IMR-90 (cell line): ENCODE measurements around the gene AXIN1. TPM values are rescaled to one million over a fixed set of nuclear protein-coding genes. Genes with fewer than 3 reads are reported as not detected.

Experiments
- ATAC-seq: fragments of 200-7000 bp; cut with Tn5 transposase; 2 replicates; pipeline ENCODE4 v1.9.1; 2020; ENCODE audit warnings: low read depth, mild to moderate bottlenecking, moderate library complexity
- BruUV-seq: library from RNA; stranded (reverse); fragments of 400-500 nt; replicated peaks from 2 replicates; lab custom pipeline; 2021; lab: Mats Ljungman, UMichigan
- CTCF ChIA-PET: fragments of 300-600 bp; formaldehyde crosslinking; extraction: SDS; loops from one replicate; lab custom pipeline; 2021; ENCODE audit warnings: antibody characterized with exemption; lab: Yijun Ruan, JAX
- POLR2A ChIA-PET: fragments of 300-600 bp; sonication (Branson Sonifier 250); formaldehyde crosslinking; loops from one replicate; lab custom pipeline; 2022; ENCODE audit warnings: antibody characterized with exemption; ENCODE audit not compliant: unreplicated experiment; lab: Charles Lee
- DNase-seq: peaks from one replicate; pipeline ENCODE4 v3.0.0; 2013
- H2AFZ ChIP-seq: replicated peaks from 2 replicates; pipeline ENCODE3; 2013; ENCODE audit warnings: low read length, mild to moderate bottlenecking; ENCODE audit not compliant: poor library complexity
- H2AK5ac ChIP-seq: 2 replicates; pipeline ENCODE4 v1.6.1; 2013; ENCODE audit warnings: low read depth, low read length, inconsistent platforms
- H2AK9ac ChIP-seq: replicated peaks from 2 replicates; pipeline ENCODE3; 2013; ENCODE audit warnings: mild to moderate bottlenecking, low read depth, low read length, moderate library complexity; ENCODE audit not compliant: poor library complexity
- H2BK120ac ChIP-seq: 2 replicates; pipeline ENCODE4 v1.6.1; 2013; ENCODE audit warnings: low read depth, low read length, inconsistent platforms
- H2BK15ac ChIP-seq: 3 replicates; pipeline ENCODE4 v1.6.1; 2013; ENCODE audit warnings: low read depth, low read length, inconsistent platforms
- H2BK20ac ChIP-seq: 2 replicates; pipeline ENCODE4 v1.6.1; 2013; ENCODE audit warnings: low read depth, mild to moderate bottlenecking, inconsistent platforms, low read length, moderate library complexity
- H2BK5ac ChIP-seq: 2 replicates; pipeline ENCODE4 v1.6.1; 2013; ENCODE audit warnings: mild to moderate bottlenecking, low read depth, low read length, inconsistent platforms; ENCODE audit not compliant: poor library complexity, severe bottlenecking
- H3K14ac ChIP-seq: replicated peaks from 2 replicates; pipeline ENCODE4 v1.6.1; 2013; ENCODE audit warnings: low read depth, low read length, inconsistent platforms
- H3K18ac ChIP-seq: 2 replicates; pipeline ENCODE4 v1.6.1; 2013; ENCODE audit warnings: low read depth, low read length, control low read depth
- H3K23ac ChIP-seq: 2 replicates; pipeline ENCODE4 v1.6.1; 2013; ENCODE audit warnings: low read depth, low read length, inconsistent platforms
- H3K27ac ChIP-seq: 2 replicates; pipeline ENCODE4 v1.5.1; 2013; ENCODE audit warnings: mild to moderate bottlenecking, control low read depth, low read length; ENCODE audit not compliant: insufficient read depth
- H3K27me3 ChIP-seq: 2 replicates; pipeline ENCODE4 v1.6.1; 2013; ENCODE audit warnings: low read length; ENCODE audit not compliant: control insufficient read depth, insufficient read depth
- H3K36me3 ChIP-seq: 2 replicates; pipeline ENCODE4 v1.6.1; 2013; ENCODE audit warnings: low read length, mixed read lengths; ENCODE audit not compliant: control insufficient read depth, insufficient read depth
- H3K4ac ChIP-seq: 2 replicates; pipeline ENCODE4 v1.6.1; 2013; ENCODE audit warnings: low read depth, low read length, inconsistent platforms
- H3K4me1 ChIP-seq: 2 replicates; pipeline ENCODE4 v1.6.1; 2013; ENCODE audit warnings: low read length, mixed read lengths; ENCODE audit not compliant: control insufficient read depth, insufficient read depth
- H3K4me2 ChIP-seq: 2 replicates; pipeline ENCODE4 v1.6.1; 2013; ENCODE audit warnings: low read depth, mild to moderate bottlenecking, control low read depth, low read length, moderate library complexity
- H3K4me3 ChIP-seq: 2 replicates; pipeline ENCODE4 v1.5.1; 2013; ENCODE audit warnings: low read depth, mild to moderate bottlenecking, control low read depth, low read length, moderate library complexity; ENCODE audit not compliant: insufficient read depth
- H3K56ac ChIP-seq: 2 replicates; pipeline ENCODE4 v1.6.1; 2013; ENCODE audit warnings: low read length, inconsistent platforms; ENCODE audit not compliant: insufficient read depth; ENCODE audit errors: extremely low read depth
- H3K79me1 ChIP-seq, 2 experiments: 2 replicates each; pipeline ENCODE4 v1.6.1; 2013; ENCODE audit warnings: low read length in 2 of 2, inconsistent platforms in 1 of 2, low read depth in 1 of 2
- H3K9ac ChIP-seq: 2 replicates; pipeline ENCODE4 v1.6.1; 2013; ENCODE audit warnings: low read depth, low read length, control low read depth
- H3K9me1 ChIP-seq: 2 replicates; pipeline ENCODE4 v1.6.1; 2013; ENCODE audit warnings: low read length, inconsistent platforms; ENCODE audit not compliant: insufficient read depth
- H3K9me3 ChIP-seq: 2 replicates; pipeline ENCODE4 v1.6.1; 2013; ENCODE audit warnings: low read length; ENCODE audit not compliant: control insufficient read depth, insufficient read depth
- H4K20me1 ChIP-seq: 2 replicates; pipeline ENCODE4 v1.6.1; 2013; ENCODE audit warnings: low read length, inconsistent platforms; ENCODE audit not compliant: insufficient read depth
- H4K5ac ChIP-seq: 2 replicates; pipeline ENCODE4 v1.6.1; 2013; ENCODE audit warnings: mild to moderate bottlenecking, low read depth, low read length, control low read depth
- H4K8ac ChIP-seq, 2 experiments: 2 replicates each; pipeline ENCODE4 v1.6.1; 2013; ENCODE audit warnings: low read depth in 2 of 2, low read length in 2 of 2, control low read depth in 1 of 2, inconsistent platforms in 1 of 2
- H4K91ac ChIP-seq: 2 replicates; pipeline ENCODE4 v1.6.1; 2013; ENCODE audit warnings: low read depth, low read length, inconsistent platforms; ENCODE audit not compliant: insufficient read depth
- BHLHE40 ChIP-seq: fragments of 150-350 bp; IDR thresholded peaks from 2 replicates; pipeline ENCODE4 v1.6.1; 2016; ENCODE audit warnings: mild to moderate bottlenecking, low read depth, low read length
- CEBPB ChIP-seq: IDR thresholded peaks from 2 replicates; pipeline ENCODE4 v1.6.1; 2012; ENCODE audit warnings: low read depth, low read length, improper control_type of control experiment
- CHD1 ChIP-seq: IDR thresholded peaks from 2 replicates; pipeline ENCODE4 v1.6.1; 2012; ENCODE audit warnings: low read depth, low read length, improper control_type of control experiment
- FOS ChIP-seq: fragments of 150-350 bp; IDR thresholded peaks from 2 replicates; pipeline ENCODE4 v1.6.1; 2016; ENCODE audit warnings: low read depth, low read length
- MAFK ChIP-seq: IDR thresholded peaks from 2 replicates; pipeline ENCODE4 v1.6.1; 2012; ENCODE audit warnings: low read depth, low read length, improper control_type of control experiment
- MAZ ChIP-seq: IDR thresholded peaks from 2 replicates; pipeline ENCODE4 v1.6.1; 2012; ENCODE audit warnings: low read depth, mild to moderate bottlenecking, low read length, improper control_type of control experiment, moderate library complexity, borderline replicate concordance
- MXI1 ChIP-seq: IDR thresholded peaks from 2 replicates; pipeline ENCODE4 v1.6.1; 2012; ENCODE audit warnings: low read depth, mild to moderate bottlenecking, low read length, moderate library complexity, borderline replicate concordance
- NFE2L2 ChIP-seq: fragments of 150-350 bp; IDR thresholded peaks from 2 replicates; pipeline ENCODE4 v1.6.1; 2016; ENCODE audit warnings: low read depth, mild to moderate bottlenecking, low read length
- POLR2A ChIP-seq: IDR thresholded peaks from 2 replicates; pipeline ENCODE4 v1.6.1; 2012; ENCODE audit warnings: mild to moderate bottlenecking, low read depth, low read length
- RAD21 ChIP-seq: IDR thresholded peaks from 2 replicates; pipeline ENCODE4 v1.6.1; 2012; ENCODE audit warnings: low read length, improper control_type of control experiment
- RCOR1 ChIP-seq: IDR thresholded peaks from 2 replicates; pipeline ENCODE4 v1.6.1; 2012; ENCODE audit warnings: mild to moderate bottlenecking, low read length, improper control_type of control experiment; ENCODE audit not compliant: insufficient replicate concordance
- RFX5 ChIP-seq: IDR thresholded peaks from 2 replicates; pipeline ENCODE4 v1.8.0; 2012; ENCODE audit warnings: low read depth, mild to moderate bottlenecking, low read length, moderate library complexity
- SMC3 ChIP-seq: fragments of 150-350 bp; IDR thresholded peaks from 2 replicates; pipeline ENCODE4 v1.6.1; 2016; ENCODE audit warnings: low read depth, mild to moderate bottlenecking, antibody characterized with exemption, low read length, moderate library complexity
- WGBS, 2 experiments: methylation state at CpG; one replicate each; pipeline versions ENCODE4 v1.1.5 to v1.1.7; 2013; ENCODE audit warnings: missing lambda C conversion rate in 2 of 2; ENCODE audit not compliant: insufficient read length in 1 of 2; ENCODE audit errors: extremely low coverage in 2 of 2; 5-methylcytosine and 5-hydroxymethylcytosine counted together
- dilution Hi-C: fragments of 300-500 bp; cut with HindIII; formaldehyde crosslinking; loops from one replicate; pipeline ENCODE4 v1.14.3; 2018; ENCODE audit warnings: low sequenced_read_pairs; ENCODE audit not compliant: unreplicated experiment
- in situ Hi-C: fragments of 300-500 bp; cut with MboI; formaldehyde crosslinking; loops from 3 replicates; pipeline ENCODE4 v1.14.3; 2019; ENCODE audit warnings: low sequenced_read_pairs, inconsistent platforms, mixed read lengths
- intact Hi-C: fragments of 100-400 bp; cut with micrococcal nuclease; formaldehyde crosslinking; loops from 2 replicates; pipeline ENCODE4 v1.10.0; 2022
- polyA plus RNA-seq, 3 experiments: library from polyadenylated mRNA; depleted of rRNA; stranded (reverse); fragments of >200 nt; gene quantifications; 2 replicates each; pipeline ENCODE4 v1.2.3, GENCODE V29; 2012; ENCODE audit warnings: low replicate concordance in 1 of 3
- total RNA-seq: library from RNA; depleted of rRNA; stranded (reverse); fragments of >200 nt; gene quantifications from 2 replicates; pipeline ENCODE4 v1.2.3, GENCODE V29; 2012
- TF ChIP-seq, protein P1 (sequence below): fragments of 150-350 bp; IDR thresholded peaks from 2 replicates; pipeline ENCODE4 v1.6.1; 2017; ENCODE audit warnings: mild to moderate bottlenecking, antibody characterized with exemption, low read length, low read depth
- TF ChIP-seq, protein P2 (sequence below): conservative IDR thresholded peaks from 2 replicates; pipeline ENCODE4 v1.5.1; 2012; ENCODE audit warnings: mild to moderate bottlenecking, low read depth, low read length, improper control_type of control experiment
- TF ChIP-seq, protein P3 (sequence below): fragments of 150-350 bp; IDR thresholded peaks from 2 replicates; pipeline ENCODE4 v1.6.1; 2016; ENCODE audit warnings: low read depth, mild to moderate bottlenecking, low read length, moderate library complexity, borderline replicate concordance

Gene AXIN1
- total and polyA plus RNA-seq, 2 of the 4 experiments (the other 2 are of a cell fraction), result 10.9 to 14.2 TPM

DNA sequence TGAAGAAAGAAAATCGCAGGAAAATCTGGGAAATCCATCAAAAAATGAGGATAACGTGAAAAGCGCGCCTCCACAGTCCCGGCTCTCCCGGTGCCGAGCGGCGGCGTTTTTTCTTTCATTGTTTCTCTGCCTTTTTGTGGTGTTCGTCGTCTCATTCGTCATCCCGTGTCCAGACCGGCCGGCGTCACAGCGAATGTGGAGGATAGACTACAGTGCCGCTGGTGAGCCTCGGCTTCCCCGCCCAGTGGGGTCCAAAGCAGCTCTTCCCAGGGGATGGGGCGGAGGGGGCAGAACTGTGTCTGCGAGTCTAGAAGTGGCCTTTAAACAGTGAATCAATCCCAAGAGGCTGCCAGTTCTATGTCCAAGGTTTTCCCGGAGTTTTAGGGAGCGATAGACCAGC, 98.1 kb downstream of the AXIN1 start:
- no peak overlapping the region for H2AFZ ChIP-seq
- 92% methylated on average over 18 of the region's 25 CpGs; no CpG with 5 or more reads in 1 of the 2 experiments for WGBS, 2 experiments
- POLR2A ChIA-PET, result no interaction called here
- dilution Hi-C loops, result no loop called here
- no peak overlapping the region for H3K14ac ChIP-seq
- peaks cover 26% of the 10 kb centered on the region for H3K36me3 ChIP-seq
- no peaks in the 10 kb centered on the region for H3K9me3 ChIP-seq
- H3K9me1 ChIP-seq, result 0 out of 2 replicates have a peak, but pooled peaks cover under 1% of the 10 kb centered on the region
- H2BK15ac ChIP-seq, result no peak overlapping the region
- H3K79me1 ChIP-seq, result no peaks in the 10 kb centered on the region
- intact Hi-C loops, result no loop called here
- H3K56ac ChIP-seq, result no peak overlapping the region
- no peak overlapping the region for H4K5ac ChIP-seq
- H4K20me1 ChIP-seq, result peaks cover 2% of the 10 kb centered on the region; the same call in 1 of the 2 replicates
- CTCF ChIA-PET, result no interaction called here
- H2BK20ac ChIP-seq, result no peak overlapping the region
- in situ Hi-C loops, result no loop called here
- ATAC-seq, result no peak
- H2BK120ac ChIP-seq, result no peak overlapping the region
- no peak overlapping the region for H3K27ac ChIP-seq
- H3K23ac ChIP-seq, result no peak overlapping the region
- no peaks in the 10 kb centered on the region for H3K4me1 ChIP-seq
- H3K27me3 ChIP-seq, result no peaks in the 10 kb centered on the region
- H4K8ac ChIP-seq, result no peak overlapping the region
- no peak overlapping the region for H2AK5ac ChIP-seq
- no peak for DNase-seq
- no TSS peak for BruUV-seq
- H2BK5ac ChIP-seq, result no peak overlapping the region
- no peak overlapping the region for H3K4me2 ChIP-seq
- no peak for TF ChIP-seq RFX5
- TF ChIP-seq, protein P1, sequence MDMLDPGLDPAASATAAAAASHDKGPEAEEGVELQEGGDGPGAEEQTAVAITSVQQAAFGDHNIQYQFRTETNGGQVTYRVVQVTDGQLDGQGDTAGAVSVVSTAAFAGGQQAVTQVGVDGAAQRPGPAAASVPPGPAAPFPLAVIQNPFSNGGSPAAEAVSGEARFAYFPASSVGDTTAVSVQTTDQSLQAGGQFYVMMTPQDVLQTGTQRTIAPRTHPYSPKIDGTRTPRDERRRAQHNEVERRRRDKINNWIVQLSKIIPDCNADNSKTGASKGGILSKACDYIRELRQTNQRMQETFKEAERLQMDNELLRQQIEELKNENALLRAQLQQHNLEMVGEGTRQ, result no peak
- TF ChIP-seq CHD1, result no peak
- no peak for TF ChIP-seq SMC3
- no peak for TF ChIP-seq NFE2L2
- TF ChIP-seq CEBPB, result no peak
- no peak for TF ChIP-seq RCOR1
- TF ChIP-seq RAD21, result no peak
- no peak for TF ChIP-seq BHLHE40
- no peak for TF ChIP-seq MAZ
- TF ChIP-seq, protein P2, sequence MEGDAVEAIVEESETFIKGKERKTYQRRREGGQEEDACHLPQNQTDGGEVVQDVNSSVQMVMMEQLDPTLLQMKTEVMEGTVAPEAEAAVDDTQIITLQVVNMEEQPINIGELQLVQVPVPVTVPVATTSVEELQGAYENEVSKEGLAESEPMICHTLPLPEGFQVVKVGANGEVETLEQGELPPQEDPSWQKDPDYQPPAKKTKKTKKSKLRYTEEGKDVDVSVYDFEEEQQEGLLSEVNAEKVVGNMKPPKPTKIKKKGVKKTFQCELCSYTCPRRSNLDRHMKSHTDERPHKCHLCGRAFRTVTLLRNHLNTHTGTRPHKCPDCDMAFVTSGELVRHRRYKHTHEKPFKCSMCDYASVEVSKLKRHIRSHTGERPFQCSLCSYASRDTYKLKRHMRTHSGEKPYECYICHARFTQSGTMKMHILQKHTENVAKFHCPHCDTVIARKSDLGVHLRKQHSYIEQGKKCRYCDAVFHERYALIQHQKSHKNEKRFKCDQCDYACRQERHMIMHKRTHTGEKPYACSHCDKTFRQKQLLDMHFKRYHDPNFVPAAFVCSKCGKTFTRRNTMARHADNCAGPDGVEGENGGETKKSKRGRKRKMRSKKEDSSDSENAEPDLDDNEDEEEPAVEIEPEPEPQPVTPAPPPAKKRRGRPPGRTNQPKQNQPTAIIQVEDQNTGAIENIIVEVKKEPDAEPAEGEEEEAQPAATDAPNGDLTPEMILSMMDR, result no peak
- no peak for TF ChIP-seq MXI1
- TF ChIP-seq FOS, result no peak
- TF ChIP-seq MAFK, result no peak
- TF ChIP-seq, protein P3, sequence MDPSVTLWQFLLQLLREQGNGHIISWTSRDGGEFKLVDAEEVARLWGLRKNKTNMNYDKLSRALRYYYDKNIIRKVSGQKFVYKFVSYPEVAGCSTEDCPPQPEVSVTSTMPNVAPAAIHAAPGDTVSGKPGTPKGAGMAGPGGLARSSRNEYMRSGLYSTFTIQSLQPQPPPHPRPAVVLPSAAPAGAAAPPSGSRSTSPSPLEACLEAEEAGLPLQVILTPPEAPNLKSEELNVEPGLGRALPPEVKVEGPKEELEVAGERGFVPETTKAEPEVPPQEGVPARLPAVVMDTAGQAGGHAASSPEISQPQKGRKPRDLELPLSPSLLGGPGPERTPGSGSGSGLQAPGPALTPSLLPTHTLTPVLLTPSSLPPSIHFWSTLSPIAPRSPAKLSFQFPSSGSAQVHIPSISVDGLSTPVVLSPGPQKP, result no peak
- no peak for TF ChIP-seq POLR2A
- no peak overlapping the region for H2AK9ac ChIP-seq
- no peak overlapping the region for H4K91ac ChIP-seq
- no peak overlapping the region for H3K18ac ChIP-seq
- H3K4me3 ChIP-seq, result no peak overlapping the region
- no peak overlapping the region for H3K4ac ChIP-seq
- H3K9ac ChIP-seq, result no peak overlapping the region
